HCT116 (cell line): Measurements from ENCODE around the gene LSM2. TPM values are rescaled to one million over a fixed set of nuclear protein-coding genes. Genes with fewer than 3 reads are reported as not detected.
"Not testable (repeated sequence)": the region's sequence is repeated elsewhere in the genome, so short reads cannot be mapped to it uniquely, and the experiment has no call there.

Experiments used
- ATAC-seq: fragments of 200-7000 bp; cut with Tn5 transposase; 2 replicates; pipeline ENCODE4 v1.9.1; 2020; ENCODE audit warnings: mild to moderate bottlenecking, moderate library complexity
- BruUV-seq: library from RNA; stranded (reverse); fragments of 400-500 nt; replicated peaks from 2 replicates; lab custom pipeline; 2021; lab: Mats Ljungman, UMichigan
- CTCF ChIA-PET: fragments of 300-600 bp; sonication (Branson Sonifier 250); formaldehyde crosslinking; loops from one replicate; lab custom pipeline; 2021; ENCODE audit warnings: antibody characterized with exemption; lab: Charles Lee
- POLR2A ChIA-PET: fragments of 300-600, 350-600 bp; sonication (Branson Sonifier 250); formaldehyde crosslinking; loops from one replicate; lab custom pipeline; 2021; ENCODE audit warnings: antibody characterized with exemption; lab: Charles Lee
- RAD21 ChIA-PET, 2 experiments: fragments of 300-600 bp; sonication (Branson Sonifier 250); formaldehyde crosslinking; loops; one replicate each; lab custom pipeline; 2023; ENCODE audit warnings: low total read pairs in 2 of 2; ENCODE audit not compliant: uncharacterized antibody in 2 of 2, unreplicated experiment in 2 of 2, low non-redundant PET in 1 of 2; lab: Charles Lee
- DNase-seq: peaks from one replicate; pipeline ENCODE4 v3.0.0-alpha.2; 2010; ENCODE audit warnings: low read depth, low spot score
- H2AFZ ChIP-seq: fragments of 200-600 bp; shearing (Covaris generic), sonication (generic); 2 replicates; pipeline ENCODE4 v1.6.1; 2017; ENCODE audit warnings: low read depth, mixed run types, mixed read lengths, antibody characterized with exemption, low read length; ENCODE audit not compliant: poor library complexity, severe bottlenecking
- H3K27ac ChIP-seq: 2 replicates; pipeline ENCODE4 v1.5.1; 2012; ENCODE audit warnings: low read depth, low read length
- H3K27me3 ChIP-seq: fragments of 200-600 bp; sonication (generic); 2 replicates; pipeline ENCODE4 v1.6.1; 2016; ENCODE audit warnings: mixed run types, low read length, mixed read lengths; ENCODE audit not compliant: insufficient read depth
- H3K36me3 ChIP-seq, 2 experiments: fragments of 200-500 bp in 1 of 2; fragments of 200-600 bp in 1 of 2; sonication (Bioruptor generic) in 1 of 2; sonication (generic) in 1 of 2; 2 replicates each; pipeline versions ENCODE4 v1.5.1 to v1.6.1; 2014 to 2016; ENCODE audit warnings: low read length in 2 of 2, inconsistent platforms in 1 of 2, mixed read lengths in 1 of 2, mixed run types in 1 of 2; ENCODE audit not compliant: insufficient read depth in 2 of 2, control insufficient read depth in 1 of 2
- H3K4me1 ChIP-seq, 2 experiments: fragments of 200-600 bp in 1 of 2; sonication (generic) in 1 of 2; 2 replicates each; pipeline versions ENCODE4 v1.5.1 to v1.6.1; 2012 to 2017; ENCODE audit warnings: low read length in 2 of 2, inconsistent platforms in 1 of 2, mild to moderate bottlenecking in 1 of 2, mixed read lengths in 1 of 2, mixed run types in 1 of 2, moderate library complexity in 1 of 2; ENCODE audit not compliant: insufficient read depth in 2 of 2, control insufficient read depth in 1 of 2
- H3K4me2 ChIP-seq: fragments of 200-600 bp; sonication (generic); 2 replicates; pipeline ENCODE4 v1.6.1; 2017; ENCODE audit warnings: mixed run types, low read length, mixed read lengths
- H3K4me3 ChIP-seq, 2 experiments: fragments of 200-600 bp in 1 of 2; sonication (generic) in 1 of 2; replicated peaks in 1 of 2; 2 replicates each; pipeline ENCODE4 v1.5.1; 2011 to 2016; ENCODE audit warnings: low read length in 2 of 2, control low read depth in 1 of 2, low read depth in 1 of 2, mild to moderate bottlenecking in 1 of 2, mixed read lengths in 1 of 2, mixed run types in 1 of 2
- H3K79me2 ChIP-seq: fragments of 200-600 bp; sonication (generic); 2 replicates; pipeline ENCODE4 v1.6.1; 2017; ENCODE audit warnings: mild to moderate bottlenecking, mixed run types, low read length, moderate library complexity, mixed read lengths; ENCODE audit not compliant: insufficient read depth
- H3K9ac ChIP-seq: fragments of 200-600 bp; sonication (generic); 2 replicates; pipeline ENCODE4 v1.6.1; 2016; ENCODE audit warnings: low read length, mixed read lengths
- H3K9me2 ChIP-seq: fragments of 200-600 bp; sonication (generic), shearing (Covaris generic); 2 replicates; pipeline ENCODE4 v1.6.1; 2017; ENCODE audit warnings: mixed run types, mild to moderate bottlenecking, moderate library complexity; ENCODE audit not compliant: insufficient read depth
- H3K9me3 ChIP-seq, 2 experiments: fragments of 200-500 bp in 1 of 2; fragments of 200-600 bp in 1 of 2; sonication (Bioruptor generic) in 1 of 2; sonication (generic) in 1 of 2; 2 replicates each; pipeline ENCODE4 v1.6.1; 2014 to 2017; ENCODE audit warnings: low read length in 2 of 2, mixed read lengths in 2 of 2, inconsistent platforms in 1 of 2, low read depth in 1 of 2, mild to moderate bottlenecking in 1 of 2, mixed run types in 1 of 2, moderate library complexity in 1 of 2; ENCODE audit not compliant: control insufficient read depth in 1 of 2, insufficient read depth in 1 of 2
- H4K20me1 ChIP-seq: fragments of 200-600 bp; sonication (generic), shearing (Covaris generic); 2 replicates; pipeline ENCODE4 v1.6.1; 2017; ENCODE audit warnings: mixed run types, mild to moderate bottlenecking, moderate library complexity; ENCODE audit not compliant: insufficient read depth
- MAX ChIP-seq: IDR thresholded peaks from 2 replicates; pipeline ENCODE4 v1.6.1; 2012
- POLR2A ChIP-seq: IDR thresholded peaks from 2 replicates; pipeline ENCODE4 v1.7.0; 2011; ENCODE audit warnings: borderline replicate concordance; ENCODE audit not compliant: insufficient read depth, insufficient read length; ENCODE audit errors: extremely low read depth
- POLR2AphosphoS5 ChIP-seq: IDR thresholded peaks from 2 replicates; pipeline ENCODE4 v1.6.1; 2011; ENCODE audit warnings: mild to moderate bottlenecking, low read depth, low read length, moderate library complexity
- intact Hi-C: fragments of 100-400 bp; cut with micrococcal nuclease; formaldehyde crosslinking; loops from 2 replicates; pipeline ENCODE4 v1.10.0; 2022
- total RNA-seq: library from RNA; stranded (reverse); gene quantifications from one replicate; pipeline ENCODE4 v1.2.1, GENCODE V29; 2021; ENCODE audit not compliant: unreplicated experiment

Gene LSM2
- total RNA-seq, 1 experiment from 2014 or later, result 89.7 TPM

GRCh38 chr6:31821301-31822035 lies 14.7 kb upstream of the LSM2 start:
- Histone ChIP-seq H3K4me1 (peaks cover 61 to 67% of the 10 kb centered on the region in 2 experiments), H3K9me2 (no peaks in the 10 kb centered on the region), H2AFZ (no peak overlapping the region), H4K20me1 (no peaks in the 10 kb centered on the region), H3K27ac (peak overlapping the region; percentile 94), H3K4me2 (peak overlapping the region; percentile 91), H3K79me2 (no peaks in the 10 kb centered on the region), H3K9ac (peak overlapping the region; percentile 74), H3K9me3 (no peaks in the 10 kb centered on the region), H3K27me3 (no peaks in the 10 kb centered on the region), H3K4me3 (peak overlapping the region; percentile 58 to 65), H3K36me3 (no peaks in the 10 kb centered on the region)
- RAD21 ChIA-PET, result no interaction called here
- ATAC-seq (peak; percentile 58), DNase-seq (no peak)
- no peak for TF ChIP-seq MAX
- peak; percentile 39; the same call in 1 of the 2 replicates for TF ChIP-seq POLR2AphosphoS5
- peak; percentile 51 for TF ChIP-seq POLR2A
- intact Hi-C loops, result no loop called here
- BruUV-seq, result TSS peak; percentile 71
- POLR2A ChIA-PET, result interaction anchor here (1.0 to 4.9 kb wide), 3 partner anchors 9 to 82 kb away, joined by 3 to 19 read pairs (median 4); partner anchors contain the start of genes LSM2 and MSH5
- CTCF ChIA-PET, result no interaction called here

- H4K20me1 ChIP-seq, ATAC-seq, H3K9me2 ChIP-seq, H3K36me3 ChIP-seq, H3K27ac ChIP-seq, BruUV-seq, CTCF ChIA-PET, H3K4me3 ChIP-seq, RAD21 ChIA-PET, H2AFZ ChIP-seq, H3K79me2 ChIP-seq, intact Hi-C loops, H3K9me3 ChIP-seq, H3K9ac ChIP-seq, H3K27me3 ChIP-seq, DNase-seq: not testable (repeated sequence)
- H3K4me1 ChIP-seq, result peaks cover 50 to 57% of the 10 kb centered on the region in 2 experiments
- POLR2A ChIA-PET, result interaction anchor here (4.9 kb wide), 1 partner anchor 13 kb away, joined by 19 read pairs; the partner anchor contains the start of gene LSM2
- peak overlapping the region; percentile 91; the same call in 1 of the 2 replicates for H3K4me2 ChIP-seq
Measured at GRCh38 chr6:31820399-31820798, 13.6 kb upstream of the LSM2 start.
